ENCODE measurements around the gene PARD3.

DNA sequence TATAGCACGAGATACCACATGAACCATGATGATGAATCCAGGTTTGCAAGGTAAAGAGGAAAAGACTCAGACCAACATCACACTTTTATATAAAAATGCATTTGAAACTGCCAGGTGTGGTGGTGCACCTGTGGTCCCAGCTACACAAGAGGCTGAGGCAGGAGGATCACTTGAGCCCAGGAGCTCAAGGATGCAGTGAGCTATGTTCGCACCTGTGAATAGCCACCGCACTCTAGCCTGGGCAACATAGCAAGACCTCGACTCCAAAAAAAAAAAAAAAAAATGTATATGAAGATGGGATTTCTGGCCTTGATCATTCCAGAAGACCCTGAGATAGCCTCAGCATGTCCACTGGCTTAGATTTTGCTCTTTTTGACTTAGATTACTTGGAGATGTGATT, 161.6 kb downstream of the PARD3 start:
- TF ChIP-seq ZNF263 (CRISPR knock-in tag; IDR thresholded peaks at IDR 0.05; ENCODE audit: low read depth) (no peak), ATF1 (CRISPR knock-in tag; IDR thresholded peaks at IDR 0.05) (no peak), ZMAT4 (CRISPR knock-in tag; IDR thresholded peaks at IDR 0.05) (no peak), TEAD4 (CRISPR knock-in tag; IDR thresholded peaks at IDR 0.05) (no peak), E2F5 (CRISPR knock-in tag; IDR thresholded peaks at IDR 0.05) (no peak), ZNF232 (CRISPR knock-in tag; IDR thresholded peaks at IDR 0.05) (no peak), USF1 (CRISPR knock-in tag; IDR thresholded peaks at IDR 0.05) (no peak)
- TF ChIP-seq, protein P1, sequence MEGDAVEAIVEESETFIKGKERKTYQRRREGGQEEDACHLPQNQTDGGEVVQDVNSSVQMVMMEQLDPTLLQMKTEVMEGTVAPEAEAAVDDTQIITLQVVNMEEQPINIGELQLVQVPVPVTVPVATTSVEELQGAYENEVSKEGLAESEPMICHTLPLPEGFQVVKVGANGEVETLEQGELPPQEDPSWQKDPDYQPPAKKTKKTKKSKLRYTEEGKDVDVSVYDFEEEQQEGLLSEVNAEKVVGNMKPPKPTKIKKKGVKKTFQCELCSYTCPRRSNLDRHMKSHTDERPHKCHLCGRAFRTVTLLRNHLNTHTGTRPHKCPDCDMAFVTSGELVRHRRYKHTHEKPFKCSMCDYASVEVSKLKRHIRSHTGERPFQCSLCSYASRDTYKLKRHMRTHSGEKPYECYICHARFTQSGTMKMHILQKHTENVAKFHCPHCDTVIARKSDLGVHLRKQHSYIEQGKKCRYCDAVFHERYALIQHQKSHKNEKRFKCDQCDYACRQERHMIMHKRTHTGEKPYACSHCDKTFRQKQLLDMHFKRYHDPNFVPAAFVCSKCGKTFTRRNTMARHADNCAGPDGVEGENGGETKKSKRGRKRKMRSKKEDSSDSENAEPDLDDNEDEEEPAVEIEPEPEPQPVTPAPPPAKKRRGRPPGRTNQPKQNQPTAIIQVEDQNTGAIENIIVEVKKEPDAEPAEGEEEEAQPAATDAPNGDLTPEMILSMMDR (IDR thresholded peaks at IDR 0.05), result no peak
- TF ChIP-seq, protein P2, sequence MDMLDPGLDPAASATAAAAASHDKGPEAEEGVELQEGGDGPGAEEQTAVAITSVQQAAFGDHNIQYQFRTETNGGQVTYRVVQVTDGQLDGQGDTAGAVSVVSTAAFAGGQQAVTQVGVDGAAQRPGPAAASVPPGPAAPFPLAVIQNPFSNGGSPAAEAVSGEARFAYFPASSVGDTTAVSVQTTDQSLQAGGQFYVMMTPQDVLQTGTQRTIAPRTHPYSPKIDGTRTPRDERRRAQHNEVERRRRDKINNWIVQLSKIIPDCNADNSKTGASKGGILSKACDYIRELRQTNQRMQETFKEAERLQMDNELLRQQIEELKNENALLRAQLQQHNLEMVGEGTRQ (CRISPR knock-in tag; IDR thresholded peaks at IDR 0.05), result no peak
- TF ChIP-seq, protein P3, sequence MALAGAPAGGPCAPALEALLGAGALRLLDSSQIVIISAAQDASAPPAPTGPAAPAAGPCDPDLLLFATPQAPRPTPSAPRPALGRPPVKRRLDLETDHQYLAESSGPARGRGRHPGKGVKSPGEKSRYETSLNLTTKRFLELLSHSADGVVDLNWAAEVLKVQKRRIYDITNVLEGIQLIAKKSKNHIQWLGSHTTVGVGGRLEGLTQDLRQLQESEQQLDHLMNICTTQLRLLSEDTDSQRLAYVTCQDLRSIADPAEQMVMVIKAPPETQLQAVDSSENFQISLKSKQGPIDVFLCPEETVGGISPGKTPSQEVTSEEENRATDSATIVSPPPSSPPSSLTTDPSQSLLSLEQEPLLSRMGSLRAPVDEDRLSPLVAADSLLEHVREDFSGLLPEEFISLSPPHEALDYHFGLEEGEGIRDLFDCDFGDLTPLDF (CRISPR knock-in tag; IDR thresholded peaks at IDR 0.05), result no peak
